ENCODE data around the gene FBXL5. TPM values are rescaled to one million over a fixed set of nuclear protein-coding genes. Genes with fewer than 3 reads are reported as not detected.

FBXL5 gene
- total and polyA plus RNA-seq, 9 of the 15 experiments (the other 6 are each of a cell fraction or from before 2014, with no cell fraction given), result 6.0 to 35.2 (median 22.1) TPM

GRCh38 chr4:15681372-15682241, 26.4 kb upstream of the FBXL5 start, which contains the start of gene FAM200B (continued):
- TF ChIP-seq MGA (IDR thresholded peaks at IDR 0.05) (no peak), ZNF830 (CRISPR knock-in tag; IDR thresholded peaks at IDR 0.05) (no peak), HNRNPLL (IDR thresholded peaks at IDR 0.05; ENCODE audit: low read depth, low read length, poor library complexity, severe bottlenecking) (peak; percentile 92), ARID4B (CRISPR knock-in tag; IDR thresholded peaks at IDR 0.05) (peak; percentile 94), NONO (IDR thresholded peaks at IDR 0.05; ENCODE audit: low read depth in 2 of 2, low read length in 1 of 2) (no peak; a peak in 1 of 4 replicates), EGR1 (conservative IDR thresholded peaks at IDR 0.05) (peak; percentile 77), BACH1 (tag; IDR thresholded peaks at IDR 0.05) (no peak), ZNF699 (CRISPR knock-in tag; IDR thresholded peaks at IDR 0.05; ENCODE audit: insufficient replicate concordance) (no peak), ZNF655 (CRISPR knock-in tag; IDR thresholded peaks at IDR 0.05) (no peak)
